CD4-positive, alpha-beta T cell treated with Interleukin-12 subunit alpha and Interleukin-12 subunit beta, for 1 hour (primary cell): ENCODE data around the gene SMYD4.
"Not testable (repeated sequence)": the region's sequence is repeated elsewhere in the genome, so short reads cannot be mapped to it uniquely, and the experiment has no call there.

ENCODE experiments used
- DNase-seq: peaks from one replicate; pipeline ENCODE4 v3.0.0-alpha.2; 2020

The SMYD4 gene

GRCh38 chr17:1829592-1830257 is at the start of gene SMYD4, which contains the start of gene RPA1:
TSS of gene SMYD4 (minus strand) at chr17:1829902. CDS start at chr17:1827994, 1,908 bp downstream.
TSS of gene RPA1 (plus strand) at chr17:1830005. CDS start at chr17:1830094, 89 bp downstream.
- DNase-seq: peak; percentile 89

- DNase-seq: no peak
These were observed 48.9 kb upstream of the SMYD4 start for GRCh38 chr17:1878419-1879121.

GRCh38 chr17:1875597-1875996 is 45.9 kb upstream of the SMYD4 start:
- no peak for DNase-seq

GRCh38 chr17:1873418-1873817 is 43.7 kb upstream of the SMYD4 start:
- DNase-seq: peak; percentile 55

- DNase-seq: no peak
These were observed 43.3 kb upstream of the SMYD4 start for GRCh38 chr17:1872976-1873375.

- DNase-seq: no peak
These were observed 42.6 kb upstream of the SMYD4 start for GRCh38 chr17:1872254-1872653.

GRCh38 chr17:1871756-1872155 is 42.1 kb upstream of the SMYD4 start:
- DNase-seq: peak; percentile 76

- DNase-seq: peak; percentile 74
These were observed 40.9 kb upstream of the SMYD4 start for GRCh38 chr17:1870592-1870991.

- DNase-seq: no peak
These were observed 38.4 kb upstream of the SMYD4 start for GRCh38 chr17:1868090-1868489.

GRCh38 chr17:1867307-1867706 is 37.6 kb upstream of the SMYD4 start:
- DNase-seq: no peak

GRCh38 chr17:1865252-1866037 is 35.7 kb upstream of the SMYD4 start:
- peak; percentile 79 for DNase-seq

GRCh38 chr17:1861391-1862010 is 31.8 kb upstream of the SMYD4 start:
- DNase-seq: no peak

GRCh38 chr17:1860978-1861377 is 31.3 kb upstream of the SMYD4 start:
- no peak for DNase-seq

GRCh38 chr17:1856462-1856861 is 26.8 kb upstream of the SMYD4 start:
- DNase-seq: not testable (repeated sequence)

- DNase-seq: no peak
These were observed 24.0 kb upstream of the SMYD4 start for GRCh38 chr17:1853698-1854097.

- no peak for DNase-seq
These were observed 22.6 kb upstream of the SMYD4 start for GRCh38 chr17:1852327-1852726.

GRCh38 chr17:1847191-1847590 is 17.5 kb upstream of the SMYD4 start:
- no peak for DNase-seq

GRCh38 chr17:1843947-1844346 is 14.2 kb upstream of the SMYD4 start:
- DNase-seq: no peak

- DNase-seq: no peak
These were observed 9.8 kb upstream of the SMYD4 start for GRCh38 chr17:1839516-1839915.

GRCh38 chr17:1834380-1835149 is 4.9 kb upstream of the SMYD4 start:
- DNase-seq: peak; percentile 26

- peak; percentile 33 for DNase-seq
These were observed 586 bp upstream of the SMYD4 start for GRCh38 chr17:1830288-1830687.

GRCh38 chr17:1829216-1829591 is 498 bp downstream of the SMYD4 start:
- no peak for DNase-seq
